Body of pancreas (tissue), 4 donors: ENCODE measurements around the gene TNPO1. TPM values are rescaled to one million over a fixed set of nuclear protein-coding genes. Genes with fewer than 3 reads are reported as not detected.
"Not testable (repeated sequence)": the region's sequence is repeated elsewhere in the genome, so short reads cannot be mapped to it uniquely, and the experiment has no call there.

ENCODE experiments used
- ATAC-seq: fragments of 150-250 bp; one replicate; pipeline ENCODE4 v1.9.1; 2016
- DNase-seq, 4 donors: peaks; one replicate each; pipeline ENCODE4 v3.0.0-alpha.2; 2019
- H3K27ac ChIP-seq, 4 donors: fragments of 200-600 bp; sonication (generic); 1 replicate in 3 of 4; 2 replicates in 1 of 4; pipeline versions ENCODE4 v1.5.1 to v1.6.1; 2016 to 2019; ENCODE audit warnings: mild to moderate bottlenecking in 1 of 4, mixed read lengths in 1 of 4, moderate library complexity in 1 of 4
- H3K27me3 ChIP-seq, 2 donors: fragments of 200-600 bp; sonication (generic); one replicate each; pipeline ENCODE4 v1.6.0; 2016; ENCODE audit warnings: mild to moderate bottlenecking in 1 of 2
- H3K36me3 ChIP-seq, 2 donors: fragments of 200-600 bp; sonication (generic); replicated peaks in 1 of 2; 2 replicates each; pipeline ENCODE4 v1.5.1; 2016; ENCODE audit warnings: low read depth in 2 of 2; ENCODE audit not compliant: insufficient read depth in 1 of 2
- H3K4me1 ChIP-seq: fragments of 200-600 bp; sonication (generic); one replicate; pipeline ENCODE4 v1.6.0; 2016
- H3K4me3 ChIP-seq, 2 donors: fragments of 200-600 bp; sonication (generic); 1 replicate in 1 of 2; 2 replicates in 1 of 2; pipeline ENCODE4 v1.5.1; 2016 to 2019
- H3K9me3 ChIP-seq, 3 donors: fragments of 200-600 bp; sonication (generic); 1 replicate in 2 of 3; 2 replicates in 1 of 3; pipeline ENCODE4 v1.5.1; 2016
- CTCF ChIP-seq, 7 experiments: fragments of 450-650 bp in 4 of 7; fragments of 200-600 bp in 3 of 7; sonication (generic) in 3 of 7; IDR thresholded peaks; one replicate each; pipeline ENCODE4 v1.5.1; 2016 to 2019; ENCODE audit warnings: antibody characterized with exemption in 7 of 7
- POLR2A ChIP-seq, 3 donors: fragments of 450-650 bp; IDR thresholded peaks; one replicate each; pipeline ENCODE4 v1.6.1; 2016; ENCODE audit warnings: antibody characterized with exemption in 3 of 3, mild to moderate bottlenecking in 2 of 3
- WGBS, 2 donors: methylation state at CpG; one replicate each; pipeline ENCODE4 v1.1.5; 2017; 5-methylcytosine and 5-hydroxymethylcytosine counted together
- intact Hi-C: fragments of 100-400 bp; cut with DNase I; formaldehyde crosslinking; loops from one replicate; pipeline ENCODE4 v1.15.1; 2023
- total RNA-seq, 2 donors: library from RNA; depleted of rRNA; stranded (reverse); fragments of >200 nt; gene quantifications; one replicate each; pipeline ENCODE4 v1.1.0, GENCODE V29; 2016

Gene TNPO1
- total RNA-seq, 2 donors from 2014 or later, result 41.2 to 71.9 TPM

- Histone ChIP-seq H3K4me3 (no peak overlapping the region), H3K27ac (no peak overlapping the region), H3K4me1 (no peaks in the 10 kb centered on the region), H3K36me3 (no peaks in the 10 kb centered on the region), H3K9me3 (no peaks in the 10 kb centered on the region), H3K27me3 (no peaks in the 10 kb centered on the region)
- ATAC-seq, result no peak
- DNase-seq, result no peak
- no peak for TF ChIP-seq CTCF (IDR thresholded peaks at IDR 0.05)
- TF ChIP-seq POLR2A (IDR thresholded peaks at IDR 0.05), result no peak
- intact Hi-C loops, result no loop called here
- 53 to 74% methylated on average over 1 of the region's 1 CpG for WGBS, 2 donors
These were observed 106.0 kb downstream of the TNPO1 start for GRCh38 chr5:72922422-72922821.

- Histone ChIP-seq H3K27me3 (no peaks in the 10 kb centered on the region), H3K4me3 (no peak overlapping the region), H3K36me3 (no peaks in the 10 kb centered on the region), H3K4me1 (no peaks in the 10 kb centered on the region), H3K9me3 (no peaks in the 10 kb centered on the region), H3K27ac (no peak overlapping the region)
- ATAC-seq, result no peak
- intact Hi-C loops, result no loop called here
- WGBS, 2 donors, result 87 to 88% methylated on average over 8 to 30 of the region's 33 CpGs
- TF ChIP-seq POLR2A (IDR thresholded peaks at IDR 0.05) (no peak), CTCF (IDR thresholded peaks at IDR 0.05) (no peak)
- DNase-seq, result no peak
These were observed 109.0 kb downstream of the TNPO1 start for GRCh38 chr5:72925336-72926010.

DNA sequence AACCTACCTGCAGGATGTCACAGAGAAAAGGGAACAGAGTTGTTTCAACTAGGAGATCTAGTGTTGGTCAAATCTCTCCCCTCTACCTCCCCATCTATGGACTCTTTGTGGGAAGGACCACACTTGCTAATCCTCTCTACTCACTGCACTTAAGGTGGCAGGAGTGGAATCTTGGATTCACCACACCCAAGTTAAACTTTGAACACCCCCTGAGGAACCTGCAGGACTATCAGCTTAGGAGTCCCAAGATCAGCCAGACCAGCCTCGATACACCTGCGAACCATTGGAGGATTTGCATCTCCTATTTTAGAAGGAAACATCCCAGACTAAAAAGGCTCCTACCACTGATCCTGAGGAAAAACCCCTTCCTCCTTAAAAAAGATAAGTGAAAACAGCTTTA lies 116.2 kb downstream of the TNPO1 start:
- WGBS, 2 donors, result 96 to 100% methylated on average over 2 of the region's 2 CpGs
- intact Hi-C loops, DNase-seq, H3K9me3 ChIP-seq, ATAC-seq, H3K4me1 ChIP-seq, H3K4me3 ChIP-seq, H3K36me3 ChIP-seq, H3K27me3 ChIP-seq, H3K27ac ChIP-seq: not testable (repeated sequence)

- H3K27ac ChIP-seq, H3K9me3 ChIP-seq, H3K4me3 ChIP-seq, H3K36me3 ChIP-seq, intact Hi-C loops, H3K27me3 ChIP-seq, H3K4me1 ChIP-seq, ATAC-seq, DNase-seq: not testable (repeated sequence)
- WGBS, 2 donors, result 95 to 100% methylated on average over 6 to 23 of the region's 32 CpGs
- TF ChIP-seq POLR2A (IDR thresholded peaks at IDR 0.05), result peak in 1 of 3 donors; percentile 5
These were observed 118.7 kb downstream of the TNPO1 start for GRCh38 chr5:72934953-72935725.

GRCh38 chr5:72936893-72937292 lies 120.4 kb downstream of the TNPO1 start:
- TF ChIP-seq CTCF (IDR thresholded peaks at IDR 0.05), result no peak
- no peak for TF ChIP-seq POLR2A (IDR thresholded peaks at IDR 0.05)
- Histone ChIP-seq H3K27ac (peak overlapping the region in 1 of 4 donors; percentile 41), H3K4me3 (no peak overlapping the region), H3K36me3 (no peaks in the 10 kb centered on the region), H3K27me3 (no peaks in the 10 kb centered on the region), H3K9me3 (no peaks in the 10 kb centered on the region), H3K4me1 (peaks cover 6% of the 10 kb centered on the region)
- ATAC-seq (no peak), DNase-seq (no peak)
- WGBS, 2 donors, result 88 to 100% methylated on average over 4 of the region's 4 CpGs
- intact Hi-C loops, result no loop called here
